Measurements from ENCODE around the gene TCF7L1.
"Not testable (repeated sequence)": the region's sequence is repeated elsewhere in the genome, so short reads cannot be mapped to it uniquely, and the experiment has no call there.

Gene TCF7L1

DNA sequence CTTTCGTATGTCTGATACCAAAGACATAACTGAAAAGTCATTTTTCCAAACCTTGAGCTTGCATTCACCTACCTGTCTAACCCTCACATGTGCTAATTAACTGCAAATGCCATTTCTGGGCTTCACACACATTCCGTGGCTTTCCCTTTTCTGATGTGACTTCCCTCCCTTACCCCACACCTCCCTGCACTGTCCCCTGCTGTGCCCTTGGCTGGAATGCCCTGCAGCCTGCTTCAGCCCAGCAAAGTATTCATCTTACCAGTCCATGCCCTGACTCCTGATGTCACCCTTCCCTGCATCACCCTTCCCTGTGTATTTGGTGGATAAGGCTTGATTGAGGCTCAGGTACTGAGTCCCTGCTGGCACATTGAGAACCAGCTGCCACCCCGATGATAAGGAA is 209.0 kb downstream of the TCF7L1 start:
- H3K9me3 ChIP-seq: no peaks in the 10 kb centered on the region
- H3K27me3 ChIP-seq: no peaks in the 10 kb centered on the region
- no peak overlapping the region for H3K27ac ChIP-seq
- H3K4me3 ChIP-seq (ENCODE audit: low read depth in 1 of 2, low read length in 1 of 2): no peak overlapping the region
- peaks cover 45% of the 10 kb centered on the region for H3K36me3 ChIP-seq
- TF ChIP-seq, protein P1, sequence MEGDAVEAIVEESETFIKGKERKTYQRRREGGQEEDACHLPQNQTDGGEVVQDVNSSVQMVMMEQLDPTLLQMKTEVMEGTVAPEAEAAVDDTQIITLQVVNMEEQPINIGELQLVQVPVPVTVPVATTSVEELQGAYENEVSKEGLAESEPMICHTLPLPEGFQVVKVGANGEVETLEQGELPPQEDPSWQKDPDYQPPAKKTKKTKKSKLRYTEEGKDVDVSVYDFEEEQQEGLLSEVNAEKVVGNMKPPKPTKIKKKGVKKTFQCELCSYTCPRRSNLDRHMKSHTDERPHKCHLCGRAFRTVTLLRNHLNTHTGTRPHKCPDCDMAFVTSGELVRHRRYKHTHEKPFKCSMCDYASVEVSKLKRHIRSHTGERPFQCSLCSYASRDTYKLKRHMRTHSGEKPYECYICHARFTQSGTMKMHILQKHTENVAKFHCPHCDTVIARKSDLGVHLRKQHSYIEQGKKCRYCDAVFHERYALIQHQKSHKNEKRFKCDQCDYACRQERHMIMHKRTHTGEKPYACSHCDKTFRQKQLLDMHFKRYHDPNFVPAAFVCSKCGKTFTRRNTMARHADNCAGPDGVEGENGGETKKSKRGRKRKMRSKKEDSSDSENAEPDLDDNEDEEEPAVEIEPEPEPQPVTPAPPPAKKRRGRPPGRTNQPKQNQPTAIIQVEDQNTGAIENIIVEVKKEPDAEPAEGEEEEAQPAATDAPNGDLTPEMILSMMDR (IDR thresholded peaks at IDR 0.05): no peak
- H3K4me1 ChIP-seq (ENCODE audit: control insufficient read depth in 1 of 2, insufficient read depth in 1 of 2, low read depth in 1 of 2, low read length in 1 of 2): no peaks in the 10 kb centered on the region

DNA sequence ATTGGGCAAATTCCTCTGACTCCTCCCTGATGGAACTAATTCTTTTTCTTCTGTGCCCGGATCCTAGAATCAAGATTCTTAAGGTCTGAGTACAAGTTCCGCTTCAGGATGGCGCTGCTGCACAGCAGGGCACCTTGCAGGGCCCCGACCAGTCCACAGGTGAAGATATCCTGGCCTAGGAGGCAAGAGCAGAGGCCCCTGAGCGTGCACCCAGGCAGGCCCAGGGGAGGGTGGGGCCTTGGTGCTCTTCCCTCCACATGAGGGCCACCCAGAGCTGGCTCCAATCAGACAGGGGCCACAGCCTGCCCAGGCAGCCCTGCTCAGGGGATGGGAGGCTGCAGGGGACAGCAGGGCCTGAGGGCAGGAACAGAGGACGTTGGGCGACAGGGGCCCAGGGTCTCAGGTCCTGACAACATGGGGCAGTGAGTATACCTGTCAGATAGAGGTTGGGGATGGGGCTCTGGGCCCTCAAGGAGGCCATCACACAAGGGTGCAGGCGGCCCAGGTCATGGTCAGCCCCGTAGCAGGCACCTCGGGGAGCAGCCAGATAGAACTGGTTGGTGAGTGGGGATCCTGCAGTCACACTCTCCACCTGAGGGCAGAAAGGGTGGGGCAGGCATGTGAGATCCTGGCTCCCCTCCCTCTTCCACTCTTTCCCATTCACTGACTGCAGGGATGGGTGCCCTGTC is 210.2 kb downstream of the TCF7L1 start:
- H3K27me3 ChIP-seq; H3K4me3 ChIP-seq (ENCODE audit: low read depth in 1 of 2, low read length in 1 of 2); H3K4me1 ChIP-seq (ENCODE audit: control insufficient read depth in 1 of 2, insufficient read depth in 1 of 2, low read depth in 1 of 2, low read length in 1 of 2); H3K27ac ChIP-seq; H3K9me3 ChIP-seq: not testable (repeated sequence)
- peaks cover 50% of the 10 kb centered on the region for H3K36me3 ChIP-seq

DNA sequence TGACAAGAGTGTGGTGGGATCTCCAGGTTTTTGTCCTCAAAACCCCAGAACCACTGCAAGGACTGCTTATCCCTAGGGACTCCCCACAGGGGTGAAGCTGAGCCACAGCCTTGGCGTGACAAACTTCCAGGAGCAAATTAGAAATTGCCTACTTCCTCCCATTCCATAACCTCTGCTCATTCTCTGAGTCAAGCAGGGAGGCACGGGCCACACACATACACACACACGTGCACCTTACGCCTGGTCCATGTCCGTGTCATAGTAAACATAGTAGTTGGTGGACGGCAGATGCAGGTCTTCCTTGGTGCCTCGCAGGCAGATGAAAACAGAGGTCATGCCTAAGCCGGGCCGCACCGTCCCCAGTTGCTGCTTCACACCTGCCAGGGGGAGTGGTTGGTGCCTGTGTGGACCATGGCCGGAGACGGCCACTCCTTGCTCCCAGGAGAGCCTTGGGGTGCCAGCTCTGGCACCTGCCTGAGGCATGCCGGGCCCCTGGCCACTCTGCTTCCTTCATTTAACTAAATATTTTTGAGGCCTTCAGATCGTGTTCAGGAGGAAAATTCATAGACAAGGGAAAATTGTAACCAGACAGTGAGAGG is 211.3 kb downstream of the TCF7L1 start:
- Histone ChIP-seq H3K27me3 (no peaks in the 10 kb centered on the region), H3K4me1 (ENCODE audit: control insufficient read depth in 1 of 2, insufficient read depth in 1 of 2, low read depth in 1 of 2, low read length in 1 of 2) (no peaks in the 10 kb centered on the region), H3K36me3 (peaks cover 54% of the 10 kb centered on the region), H3K9me3 (no peaks in the 10 kb centered on the region), H3K27ac (no peak overlapping the region), H3K4me3 (ENCODE audit: low read depth in 1 of 2, low read length in 1 of 2) (no peak overlapping the region)
- TF ChIP-seq, protein P1 (IDR thresholded peaks at IDR 0.05): no peak

DNA sequence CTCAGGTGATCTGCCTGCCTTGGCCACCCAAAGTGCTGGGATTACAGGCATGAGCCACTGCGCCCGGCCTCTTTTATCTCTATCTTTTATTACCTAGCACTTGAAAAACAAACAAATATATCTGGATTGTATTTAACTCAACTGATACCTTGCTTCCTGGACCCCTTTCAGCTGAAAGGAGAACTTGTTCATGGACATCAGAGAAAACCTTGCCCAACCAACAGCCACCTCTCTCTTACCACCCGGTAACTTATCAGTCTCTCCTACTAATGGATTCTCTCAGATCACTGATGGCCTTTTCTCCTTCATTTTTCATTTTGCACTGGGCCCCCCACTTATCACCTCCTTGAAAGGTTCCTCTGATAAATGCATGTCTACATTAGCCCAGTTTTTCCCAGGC is 214.4 kb downstream of the TCF7L1 start:
- Histone ChIP-seq H3K4me1 (ENCODE audit: control insufficient read depth in 1 of 2, insufficient read depth in 1 of 2, low read depth in 1 of 2, low read length in 1 of 2) (no peaks in the 10 kb centered on the region), H3K27ac (no peak overlapping the region), H3K27me3 (no peaks in the 10 kb centered on the region), H3K36me3 (peaks cover 76% of the 10 kb centered on the region), H3K4me3 (ENCODE audit: low read depth in 1 of 2, low read length in 1 of 2) (no peak overlapping the region), H3K9me3 (no peaks in the 10 kb centered on the region)
- TF ChIP-seq, protein P1 (IDR thresholded peaks at IDR 0.05): no peak

DNA sequence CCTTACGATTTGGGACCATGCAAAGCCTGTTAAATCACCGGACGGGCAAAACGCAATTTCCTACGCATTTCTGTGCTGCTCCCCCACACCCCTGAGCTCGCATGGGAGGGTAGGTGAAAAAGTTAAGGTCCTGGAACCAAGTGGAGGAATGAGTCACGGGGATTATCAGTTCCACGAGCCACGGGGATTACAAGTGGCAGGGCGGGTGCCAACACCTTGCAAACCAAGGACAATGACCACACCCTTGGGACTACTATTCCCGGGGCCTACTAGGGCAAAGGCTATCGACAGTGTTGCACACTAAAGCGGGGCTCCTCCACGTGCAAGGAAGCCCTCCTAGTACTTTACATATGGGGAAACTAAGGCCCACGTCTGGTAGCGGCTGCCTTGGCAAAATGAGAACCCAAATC is 220.7 kb downstream of the TCF7L1 start:
- Histone ChIP-seq H3K4me3 (ENCODE audit: low read depth in 1 of 2, low read length in 1 of 2) (peak overlapping the region; percentile 67 to 78), H3K4me1 (ENCODE audit: control insufficient read depth in 1 of 2, insufficient read depth in 1 of 2, low read depth in 1 of 2, low read length in 1 of 2) (peaks cover 21 to 27% of the 10 kb centered on the region in 2 experiments), H3K27ac (peak overlapping the region; percentile 86), H3K27me3 (no peaks in the 10 kb centered on the region), H3K36me3 (peaks cover 26% of the 10 kb centered on the region), H3K9me3 (no peaks in the 10 kb centered on the region)
- TF ChIP-seq, protein P1 (IDR thresholded peaks at IDR 0.05): no peak

DNA sequence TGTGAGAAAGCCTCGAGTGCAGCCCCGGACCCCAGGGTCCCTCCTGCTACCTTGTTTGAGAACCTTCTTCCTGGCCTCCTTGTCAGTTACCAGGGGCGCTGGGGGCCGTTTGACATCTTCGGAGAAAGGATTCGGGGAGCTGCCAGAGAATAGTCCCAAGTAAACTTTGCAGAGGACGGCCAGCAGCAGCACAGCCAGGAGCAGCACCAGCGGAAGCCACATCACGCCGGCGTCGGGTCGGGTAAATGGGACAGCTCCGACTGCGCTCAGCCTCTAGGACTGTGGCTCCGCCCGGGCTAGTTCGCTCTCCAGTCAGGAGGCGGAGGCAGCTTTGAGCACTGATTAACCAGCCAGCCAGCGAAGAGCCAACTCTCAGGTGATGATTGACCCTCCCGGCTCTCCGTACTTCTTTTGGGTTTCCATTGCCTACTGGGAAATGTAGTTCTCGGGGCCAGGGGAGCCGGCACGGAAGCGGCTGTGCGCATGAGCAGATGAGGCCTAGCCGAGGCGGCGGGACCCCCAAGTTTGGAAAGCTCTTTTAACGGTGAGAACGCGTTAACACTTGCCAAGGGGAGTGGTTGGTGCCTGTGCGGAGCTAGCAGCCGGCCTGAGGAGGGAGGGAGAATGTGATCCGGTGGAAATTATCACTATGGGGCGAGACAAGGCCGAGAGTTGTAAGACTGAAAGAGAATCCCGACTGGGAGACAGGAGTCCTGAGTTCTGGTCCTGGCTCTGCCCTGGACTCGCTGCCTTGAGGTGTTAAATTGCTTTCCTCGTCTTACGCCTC is 221.3 kb downstream of the TCF7L1 start, which contains the start of the genes ELMOD3 and RETSAT:
TSS of gene ELMOD3 (plus strand) at position 484 of the 787 bp plus-strand sequence. CDS start 2,430 bp downstream, outside the sequence.
TSS of gene RETSAT (minus strand) at position 243 of the 787 bp plus-strand sequence. CDS start at position 222, 21 bp downstream.
- Histone ChIP-seq H3K27ac (peak within 1 kb of the TSS; percentile 86), H3K4me1 (ENCODE audit: control insufficient read depth in 1 of 2, insufficient read depth in 1 of 2, low read depth in 1 of 2, low read length in 1 of 2) (peaks cover 21 to 27% of the 10 kb centered on the region in 2 experiments), H3K36me3 (peaks cover 22% of the 10 kb centered on the region)

More for the DNA sequence above, 221.3 kb downstream of the TCF7L1 start, which contains the start of the genes ELMOD3 and RETSAT:
- no peaks in the 10 kb centered on the region for H3K9me3 ChIP-seq
- H3K4me3 ChIP-seq (ENCODE audit: low read depth in 1 of 2, low read length in 1 of 2): peak within 1 kb of the TSS; percentile 67 to 78
- no peaks in the 10 kb centered on the region for H3K27me3 ChIP-seq
- TF ChIP-seq, protein P1 (IDR thresholded peaks at IDR 0.05): peak; percentile 45
